ENCODE results near the gene CLP1. TPM values are rescaled to one million over a fixed set of nuclear protein-coding genes. Genes with fewer than 3 reads are reported as not detected.

Gene CLP1
- polyA plus RNA-seq, 1 experiment = 19.6 TPM

DNA sequence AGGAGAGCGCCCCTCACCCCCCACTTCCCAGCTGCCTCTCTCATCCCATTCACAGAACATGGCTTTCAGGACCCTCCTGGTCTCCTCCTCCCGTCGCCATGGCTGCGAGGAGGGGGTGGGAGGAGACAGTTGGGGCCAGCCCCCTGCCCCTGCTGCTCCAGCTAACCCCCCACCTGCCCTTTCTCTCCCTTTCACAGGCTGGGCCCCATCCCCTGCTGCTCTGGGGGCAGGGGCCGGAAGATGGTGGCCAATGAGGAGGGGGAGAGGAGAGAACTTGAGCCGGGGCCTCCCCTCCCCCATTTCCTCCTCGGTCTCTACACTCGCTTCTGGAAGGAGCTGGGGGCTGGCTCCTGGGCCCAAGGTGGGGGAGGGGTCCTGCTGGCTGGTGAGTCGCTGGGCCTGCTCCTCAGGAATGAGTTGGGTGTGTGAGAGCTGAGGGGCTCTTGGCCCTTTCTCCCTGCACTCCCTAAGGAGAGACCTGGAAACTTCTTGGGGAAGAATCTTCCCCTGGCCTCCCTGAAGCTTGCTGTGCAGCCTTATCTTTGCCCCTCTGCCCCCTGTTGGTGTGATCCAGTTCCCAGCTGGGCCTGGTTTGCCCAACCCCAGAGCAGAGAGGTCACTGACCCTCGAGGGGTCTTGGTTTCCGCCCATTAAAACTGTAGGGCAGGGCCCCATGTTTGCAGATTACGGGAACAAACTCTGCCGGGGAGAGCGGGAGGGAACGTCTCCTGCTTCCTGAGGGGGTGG lies 18.1 kb upstream of the CLP1 start:
- Histone ChIP-seq H3K36me3 (ENCODE audit: control insufficient read depth, insufficient read depth, low read length) (peaks cover 8% of the 10 kb centered on the region), H3K4me3 (ENCODE audit: low read depth, low read length) (peak overlapping the region; percentile 88), H3K27me3 (ENCODE audit: control insufficient read depth, insufficient read depth, low read length) (no peaks in the 10 kb centered on the region)
- DNase-seq (ENCODE audit: low read depth) = no peak
- ChIA-PET CTCF (interaction anchor here (0.6 to 9.6 kb wide), 17 partner anchors 9 to 213 kb away, joined by 3 to 285 read pairs (median 5); partner anchors contain the start of genes SERPING1, SLC43A3 and UBE2L6), POLR2A (no interaction called here)
- no peak; the same call in 1 of the 2 replicates for TF ChIP-seq CTCF (IDR thresholded peaks at IDR 0.05; ENCODE audit: insufficient read depth, low read depth, low read length)

DNA sequence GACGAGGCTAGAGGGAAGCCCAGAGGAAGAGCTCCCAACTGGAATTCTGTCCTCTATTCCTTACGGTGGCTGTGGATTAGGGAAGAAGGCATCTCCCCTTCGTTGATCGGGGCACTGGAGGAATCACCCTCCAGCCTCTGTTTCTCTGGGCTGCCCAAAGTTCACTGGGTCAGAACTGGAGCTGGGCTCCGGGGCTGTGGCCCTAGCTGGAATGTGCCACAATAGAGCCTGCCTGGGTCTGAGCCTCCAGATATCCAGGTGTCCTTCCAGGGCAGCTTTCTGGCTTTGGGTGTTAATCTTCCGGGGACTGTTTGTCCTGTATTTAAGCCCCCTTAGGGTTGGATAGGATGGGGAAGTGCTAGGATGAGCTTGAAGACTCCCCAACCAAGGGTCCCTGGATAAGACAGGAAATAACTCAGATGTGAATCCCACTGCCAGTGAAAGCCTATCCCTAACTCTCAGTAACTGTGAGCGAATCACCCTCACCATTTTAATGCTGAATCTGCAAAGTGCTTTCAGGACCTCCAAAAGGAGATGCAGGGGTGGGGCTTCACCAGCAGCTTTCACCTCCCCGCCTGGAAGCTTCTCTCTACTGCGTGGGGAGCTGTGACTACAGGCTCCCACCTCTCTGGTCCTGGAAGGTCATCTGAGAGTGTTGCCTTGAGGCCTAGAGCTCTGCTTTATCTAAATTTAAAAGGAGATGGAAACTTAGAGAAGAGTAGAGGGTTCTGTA lies 17.3 kb upstream of the CLP1 start:
- Histone ChIP-seq H3K27me3 (ENCODE audit: control insufficient read depth, insufficient read depth, low read length) (no peaks in the 10 kb centered on the region), H3K4me3 (ENCODE audit: low read depth, low read length) (peak overlapping the region; percentile 88), H3K36me3 (ENCODE audit: control insufficient read depth, insufficient read depth, low read length) (peaks cover 8% of the 10 kb centered on the region)
- TF ChIP-seq CTCF (IDR thresholded peaks at IDR 0.05; ENCODE audit: insufficient read depth, low read depth, low read length) = no peak
- no peak for DNase-seq (ENCODE audit: low read depth)
- POLR2A ChIA-PET = interaction anchor here (0.6 kb wide), 1 partner anchor 36 kb away, joined by 16 read pairs; no protein-coding TSS in a partner anchor
- CTCF ChIA-PET = interaction anchor here (0.8 to 9.6 kb wide), 33 partner anchors 8 to 873 kb away, joined by 3 to 285 read pairs (median 5); partner anchors contain the start of genes SERPING1, SLC43A1, SLC43A3 and UBE2L6

DNA sequence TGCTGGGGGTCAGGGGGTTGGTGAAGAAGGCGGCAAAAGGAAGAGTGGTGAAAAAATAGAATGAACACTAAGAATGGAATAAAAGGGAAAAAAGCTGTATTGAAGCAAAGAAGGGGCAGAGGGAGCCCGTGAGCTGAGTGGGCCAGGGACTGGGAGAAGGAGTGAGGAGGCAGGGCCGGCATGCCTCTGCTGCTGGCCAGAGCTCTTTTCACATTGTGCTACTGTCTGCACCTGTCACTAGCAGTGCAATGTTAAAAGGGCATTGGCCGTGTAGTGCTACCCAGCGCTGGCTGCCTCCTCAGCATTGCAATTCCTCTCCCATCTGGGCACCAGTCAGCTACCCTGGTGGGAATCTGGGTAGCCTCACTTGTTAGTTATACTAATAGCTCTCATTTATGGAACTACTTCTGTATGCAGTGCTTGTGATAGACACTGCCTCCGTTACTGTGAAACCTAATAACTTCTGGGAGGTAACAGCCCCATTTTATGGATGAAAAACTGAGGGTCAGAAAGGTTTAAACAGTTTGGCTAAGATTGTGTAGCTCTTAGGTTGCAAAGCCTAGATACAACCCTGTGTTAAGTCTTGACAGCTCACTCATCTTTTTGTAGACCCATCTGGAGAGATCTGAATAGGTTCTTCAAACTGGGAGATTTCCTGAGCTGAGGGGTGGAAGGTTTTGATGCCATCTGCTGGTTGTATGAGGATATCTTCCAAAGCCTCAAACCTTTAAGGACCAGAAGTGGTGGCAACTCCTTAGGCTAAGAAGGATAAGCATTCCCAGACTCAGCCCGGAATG lies 16.4 kb upstream of the CLP1 start:
- Histone ChIP-seq H3K36me3 (ENCODE audit: control insufficient read depth, insufficient read depth, low read length) (peaks cover 8% of the 10 kb centered on the region), H3K27me3 (ENCODE audit: control insufficient read depth, insufficient read depth, low read length) (no peaks in the 10 kb centered on the region), H3K4me3 (ENCODE audit: low read depth, low read length) (no peak overlapping the region)
- CTCF ChIA-PET = interaction anchor here (0.6 to 9.6 kb wide), 34 partner anchors 9 to 872 kb away, joined by 3 to 285 read pairs (median 4); partner anchors contain the start of genes SERPING1, SLC43A1 and UBE2L6
- POLR2A ChIA-PET = interaction anchor here (0.6 kb wide), 1 partner anchor 37 kb away, joined by 16 read pairs; no protein-coding TSS in a partner anchor
- no peak for DNase-seq (ENCODE audit: low read depth)
- TF ChIP-seq CTCF (IDR thresholded peaks at IDR 0.05; ENCODE audit: insufficient read depth, low read depth, low read length) = peak; percentile 66

GRCh38 chr11:57643802-57644201 lies 13.8 kb upstream of the CLP1 start:
- Histone ChIP-seq H3K4me3 (ENCODE audit: low read depth, low read length) (no peak overlapping the region), H3K27me3 (ENCODE audit: control insufficient read depth, insufficient read depth, low read length) (no peaks in the 10 kb centered on the region), H3K36me3 (ENCODE audit: control insufficient read depth, insufficient read depth, low read length) (peaks cover 8% of the 10 kb centered on the region)
- ChIA-PET POLR2A (interaction anchor here (0.6 to 1.3 kb wide), 3 partner anchors 9 to 76 kb away, joined by 3 to 9 read pairs (median 5); partner anchors contain the start of gene UBE2L6), CTCF (interaction anchor here (0.7 to 9.6 kb wide), 21 partner anchors 9 to 877 kb away, joined by 3 to 285 read pairs (median 4); partner anchors contain the start of genes CLP1, RTN4RL2, SERPING1 and UBE2L6)
- TF ChIP-seq CTCF (IDR thresholded peaks at IDR 0.05; ENCODE audit: insufficient read depth, low read depth, low read length) = peak; percentile 25
- DNase-seq (ENCODE audit: low read depth) = no peak

All from BJ (cell line).